Measurements from ENCODE around the gene AQP2.

The AQP2 gene

GRCh38 chr12:49920241-49920914 lies 30.2 kb upstream of the AQP2 start:
- DNase-seq (ENCODE audit: low read depth in 1 of 2, low spot score in 1 of 2) = no peak

DNA sequence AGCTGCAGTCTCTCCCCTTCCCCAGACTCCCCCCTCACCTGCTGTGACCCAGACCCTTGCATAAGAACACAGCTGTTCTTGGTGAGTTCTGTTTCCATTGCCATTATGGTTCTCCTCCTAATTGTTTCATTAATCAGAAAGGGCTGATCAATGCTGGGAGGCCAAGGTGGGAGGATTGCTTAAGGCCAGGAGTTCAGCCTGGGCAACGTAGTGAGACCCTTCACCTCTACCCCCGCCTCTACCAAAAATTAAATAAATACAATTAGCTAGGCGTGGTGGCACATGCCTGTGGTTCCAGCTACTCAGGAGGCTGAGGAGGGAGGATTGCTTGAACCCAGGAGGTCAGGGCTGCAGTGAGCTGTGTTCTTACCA lies 29.6 kb upstream of the AQP2 start:
- DNase-seq (ENCODE audit: low read depth in 1 of 2, low spot score in 1 of 2) = no peak

DNA sequence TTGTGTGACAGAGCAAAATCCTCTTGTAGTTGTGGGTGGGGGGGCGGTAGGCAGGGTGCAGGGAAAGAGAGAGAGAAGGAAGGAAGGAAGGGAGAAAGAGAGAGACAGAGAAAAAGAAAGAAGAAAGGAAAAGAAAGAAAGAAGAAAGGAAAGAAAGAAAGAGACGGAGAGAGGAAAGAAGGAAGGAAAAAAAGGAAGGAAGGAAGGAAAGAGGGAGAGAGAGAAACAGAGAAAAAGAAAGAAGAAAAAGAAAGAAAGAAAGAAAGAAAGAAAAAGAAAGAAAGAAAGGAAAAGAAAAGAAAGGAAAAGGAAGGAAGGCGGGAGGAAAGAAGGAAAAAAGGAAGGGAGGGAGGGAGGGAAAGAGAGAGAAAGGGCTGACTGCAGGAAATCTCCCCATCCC lies 29.2 kb upstream of the AQP2 start:
- DNase-seq (ENCODE audit: low read depth in 1 of 2, low spot score in 1 of 2) = no peak

GRCh38 chr12:49921936-49922335 lies 28.6 kb upstream of the AQP2 start:
- DNase-seq (ENCODE audit: low read depth in 1 of 2, low spot score in 1 of 2) = no peak

DNA sequence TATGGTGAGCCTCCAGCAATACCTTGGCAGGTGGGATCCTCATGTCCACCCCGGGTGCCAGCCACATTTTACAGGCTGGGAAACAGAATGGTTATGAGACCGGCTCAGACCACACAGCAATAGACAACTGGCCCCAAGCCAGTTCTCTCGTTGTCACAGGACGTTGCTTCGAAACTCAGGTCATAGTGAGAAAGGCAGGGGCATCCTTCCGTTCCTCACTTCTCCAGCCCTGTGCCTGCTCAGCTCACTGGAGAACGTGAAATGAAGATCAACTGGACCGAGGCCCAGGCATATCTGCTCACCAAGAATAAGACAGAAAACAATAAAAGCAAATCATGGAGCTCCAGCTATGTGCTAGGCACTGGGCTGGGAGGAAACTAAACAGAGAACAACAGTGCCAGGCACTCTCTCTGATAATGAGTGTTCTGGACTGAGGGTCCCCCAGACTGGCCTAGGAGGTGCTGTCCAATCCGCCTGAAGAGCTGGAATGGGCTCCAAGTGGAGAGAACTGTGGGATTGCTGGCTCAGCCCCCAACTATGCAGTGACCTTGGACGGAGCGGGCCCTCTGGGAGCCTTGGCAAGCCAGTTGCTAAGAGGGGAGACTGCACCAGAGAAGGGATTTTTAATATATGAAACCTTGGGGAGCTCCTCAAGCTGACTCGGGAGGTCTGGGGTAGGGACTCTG lies 28.0 kb upstream of the AQP2 start:
- DNase-seq (ENCODE audit: low read depth in 1 of 2, low spot score in 1 of 2) = no peak

GRCh38 chr12:49923035-49923644 lies 27.4 kb upstream of the AQP2 start:
- no peak for DNase-seq (ENCODE audit: low read depth in 1 of 2, low spot score in 1 of 2)

DNA sequence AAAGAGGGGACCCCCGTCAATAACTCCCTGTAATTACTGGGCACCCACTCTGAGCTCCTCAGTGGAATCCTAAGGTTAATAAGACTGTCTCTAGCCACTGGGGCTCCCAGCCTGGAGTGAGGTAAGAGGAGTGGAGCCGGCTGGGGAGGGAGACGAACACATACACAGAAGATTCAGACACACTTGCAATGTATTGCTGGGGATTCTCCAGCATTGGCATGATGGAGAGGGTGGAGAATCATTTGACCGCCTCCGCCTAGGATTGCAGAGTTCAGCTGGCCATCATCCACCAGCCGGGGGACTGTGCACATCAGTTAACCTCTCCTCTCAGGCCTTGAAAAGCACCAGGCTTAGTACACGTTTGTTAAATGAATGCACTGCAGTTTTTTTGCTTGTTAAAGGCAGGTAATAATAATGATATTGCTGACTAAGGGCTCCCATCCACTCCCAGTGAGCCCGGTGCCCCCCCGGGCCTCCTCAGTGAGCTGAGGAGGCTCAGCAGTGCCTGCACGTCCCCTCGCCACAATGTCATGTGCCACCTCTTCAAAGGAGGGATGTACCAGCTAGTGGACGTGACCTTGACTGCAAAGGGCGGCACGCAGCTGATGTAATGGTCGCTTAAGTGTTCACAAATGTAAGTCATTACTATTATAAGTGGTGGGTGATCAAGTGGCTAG lies 26.5 kb upstream of the AQP2 start:
- no peak for DNase-seq (ENCODE audit: low read depth in 1 of 2, low spot score in 1 of 2)

GRCh38 chr12:49924628-49925246 lies 25.8 kb upstream of the AQP2 start:
- DNase-seq (ENCODE audit: low read depth in 1 of 2, low spot score in 1 of 2) = no peak

DNA sequence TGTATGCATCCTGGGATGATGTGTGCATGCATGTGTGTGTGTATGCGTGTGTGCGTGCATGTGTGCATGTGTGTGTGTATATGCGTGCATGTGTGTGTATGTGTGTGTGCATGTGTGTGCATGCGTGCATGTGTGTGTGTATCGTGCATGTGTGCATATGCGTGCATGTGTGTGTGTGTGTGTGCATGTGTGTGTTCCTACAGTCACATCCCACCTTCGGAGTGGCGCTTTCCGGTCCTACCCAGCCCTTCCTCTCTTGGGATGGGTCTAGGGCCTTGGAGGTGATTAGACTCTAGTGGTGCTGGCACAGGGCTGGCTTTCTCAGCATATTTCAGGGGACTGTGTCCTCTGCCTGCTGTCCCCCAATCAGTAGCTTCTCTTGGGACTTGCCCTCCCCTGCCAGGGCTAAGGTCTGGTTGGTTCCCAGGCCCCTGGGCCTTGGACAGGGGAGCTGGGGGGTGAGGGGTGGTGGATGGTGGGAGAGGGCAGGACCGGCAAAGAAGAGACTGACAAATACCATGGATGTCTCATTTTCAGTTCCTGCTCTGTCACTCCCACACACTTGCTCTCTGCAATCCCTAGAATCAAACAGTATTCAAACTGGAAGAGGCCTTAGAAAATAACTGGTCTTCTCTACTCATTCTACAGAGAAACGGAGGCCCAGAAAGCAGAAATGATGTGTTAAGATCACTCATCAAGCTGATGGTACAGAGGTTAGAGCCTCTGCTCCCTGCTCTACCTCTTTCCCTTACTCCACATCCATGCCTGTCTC lies 24.9 kb upstream of the AQP2 start:
- no peak for DNase-seq (ENCODE audit: low read depth in 1 of 2, low spot score in 1 of 2)

DNA sequence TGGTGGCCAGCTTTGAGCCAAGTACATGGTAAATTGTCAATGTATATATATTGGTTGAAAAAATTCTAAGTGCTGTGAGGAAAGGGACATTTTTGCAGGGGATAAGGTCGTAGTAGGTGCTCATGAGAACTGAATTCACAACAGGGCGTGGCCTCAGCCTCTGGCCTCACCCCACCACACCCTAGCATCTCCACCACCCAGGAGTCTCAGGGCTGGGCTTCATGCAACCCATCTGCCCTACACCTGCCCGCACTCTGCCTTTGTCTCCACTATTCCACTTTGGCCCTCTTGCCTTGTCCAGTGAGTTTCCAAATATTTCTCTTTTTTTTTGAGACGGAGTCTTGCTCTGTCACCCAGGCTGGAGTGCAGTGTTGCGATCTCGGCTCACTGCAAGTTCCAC lies 22.1 kb upstream of the AQP2 start:
- no peak for DNase-seq (ENCODE audit: low read depth in 1 of 2, low spot score in 1 of 2)

GRCh38 chr12:49929581-49929980 lies 21.0 kb upstream of the AQP2 start:
- DNase-seq (ENCODE audit: low read depth in 1 of 2, low spot score in 1 of 2) = no peak

DNA sequence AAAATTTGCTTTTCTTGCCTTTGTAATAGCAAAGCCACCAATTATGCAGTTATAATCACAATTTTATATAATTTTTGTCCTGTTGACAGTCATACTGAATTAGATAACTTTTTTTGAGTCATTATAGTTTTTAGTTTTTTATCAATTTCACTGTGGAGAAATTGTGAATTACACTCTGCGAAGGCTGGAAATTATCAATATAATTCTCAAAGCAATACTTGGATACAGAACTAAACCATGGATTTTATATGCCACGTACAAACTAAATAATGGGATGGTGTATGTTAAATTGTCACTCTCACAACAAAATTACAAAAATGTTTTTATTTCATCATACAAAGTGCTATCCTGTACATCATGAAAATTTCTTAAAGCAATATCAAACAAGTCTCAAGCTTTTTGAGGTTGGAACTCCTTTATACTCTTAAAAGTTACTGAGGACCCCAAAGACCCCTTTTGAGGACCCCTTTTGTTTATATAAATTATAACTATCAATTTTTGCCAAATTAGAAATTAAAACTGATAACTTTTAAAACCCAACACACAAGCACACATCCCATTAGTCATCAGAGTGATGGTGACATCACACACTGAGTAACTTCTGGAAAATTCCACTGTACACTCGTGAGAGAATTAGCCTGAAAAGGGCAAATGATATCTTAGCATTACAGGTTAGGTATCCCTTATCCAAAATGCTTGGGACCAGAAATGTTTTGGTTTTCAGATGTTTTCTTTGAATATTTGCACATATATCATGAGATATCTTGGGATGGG lies 19.8 kb upstream of the AQP2 start:
- DNase-seq (ENCODE audit: low read depth in 1 of 2, low spot score in 1 of 2) = peak in 1 of 2 donors; percentile 17

- no peak for DNase-seq (ENCODE audit: low read depth in 1 of 2, low spot score in 1 of 2)
Measured at GRCh38 chr12:49932023-49932422, 18.5 kb upstream of the AQP2 start.

DNA sequence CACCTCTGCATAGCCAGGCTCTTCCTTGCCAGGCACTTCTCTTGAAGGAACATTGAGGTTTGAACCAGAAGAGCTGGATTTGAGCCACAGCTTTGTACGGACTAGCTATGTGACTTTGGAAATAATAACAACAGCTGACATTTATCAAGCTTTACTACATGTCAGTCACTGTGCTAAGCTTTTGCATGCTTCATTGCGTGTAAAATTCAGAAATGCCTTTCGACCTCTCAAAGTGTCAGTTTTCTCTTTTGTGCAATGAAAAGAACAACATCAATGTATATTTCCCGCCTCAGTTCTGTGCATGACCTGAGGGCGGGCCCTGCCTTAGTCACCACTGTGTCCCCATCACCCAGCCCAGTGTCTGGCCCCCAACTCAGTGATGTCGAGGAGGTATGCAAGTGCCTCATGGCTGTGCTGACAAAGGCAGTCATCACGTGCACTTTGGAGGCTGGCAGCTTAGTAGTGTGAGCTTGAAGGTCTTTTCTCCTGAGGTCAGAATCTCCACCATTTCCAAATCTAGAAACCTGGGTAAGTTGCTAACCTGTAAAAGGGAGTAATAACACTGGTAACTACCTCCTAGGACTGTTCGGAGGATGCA lies 17.9 kb upstream of the AQP2 start:
- no peak for DNase-seq (ENCODE audit: low read depth in 1 of 2, low spot score in 1 of 2)

DNA sequence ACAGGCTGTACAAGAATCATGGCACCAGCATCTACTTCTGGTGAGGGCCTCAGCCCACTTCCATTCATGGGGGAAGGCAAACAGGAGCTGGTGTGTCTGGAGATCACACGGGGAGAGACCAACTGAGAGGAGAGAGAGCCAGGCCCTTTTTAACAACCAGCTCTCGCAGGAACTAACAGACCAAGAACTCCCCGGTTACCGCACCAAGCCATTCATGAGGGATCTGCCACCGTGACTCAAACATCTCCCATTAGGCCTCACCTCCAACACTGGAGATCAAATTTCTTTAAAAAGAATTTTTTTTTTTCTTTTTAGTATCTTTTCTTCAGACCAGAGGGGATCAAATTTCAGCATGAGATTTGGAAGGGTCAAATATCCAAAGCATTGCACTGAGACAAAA lies 16.7 kb upstream of the AQP2 start:
- DNase-seq (ENCODE audit: low read depth in 1 of 2, low spot score in 1 of 2) = no peak

DNA sequence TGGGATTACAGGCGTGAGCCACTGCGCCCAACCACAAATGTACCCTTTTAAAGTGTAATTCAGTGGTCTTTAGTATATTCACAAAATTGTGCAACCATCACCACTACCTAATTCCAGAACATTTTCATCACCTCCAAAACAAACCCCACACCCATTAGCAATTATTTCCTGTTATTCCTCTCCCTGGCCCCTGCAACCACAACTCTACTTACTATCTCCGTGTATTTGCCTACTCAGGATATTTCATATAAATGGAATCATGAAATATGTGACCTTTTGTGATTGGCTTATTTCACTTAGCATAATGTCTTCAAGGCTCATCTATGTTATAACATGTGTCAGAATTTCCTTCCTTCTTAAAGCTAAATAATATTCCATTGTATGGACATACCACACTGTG lies 16.0 kb upstream of the AQP2 start:
- DNase-seq (ENCODE audit: low read depth in 1 of 2, low spot score in 1 of 2) = no peak

GRCh38 chr12:49936925-49937324 lies 13.6 kb upstream of the AQP2 start:
- DNase-seq (ENCODE audit: low read depth in 1 of 2, low spot score in 1 of 2) = no peak

DNA sequence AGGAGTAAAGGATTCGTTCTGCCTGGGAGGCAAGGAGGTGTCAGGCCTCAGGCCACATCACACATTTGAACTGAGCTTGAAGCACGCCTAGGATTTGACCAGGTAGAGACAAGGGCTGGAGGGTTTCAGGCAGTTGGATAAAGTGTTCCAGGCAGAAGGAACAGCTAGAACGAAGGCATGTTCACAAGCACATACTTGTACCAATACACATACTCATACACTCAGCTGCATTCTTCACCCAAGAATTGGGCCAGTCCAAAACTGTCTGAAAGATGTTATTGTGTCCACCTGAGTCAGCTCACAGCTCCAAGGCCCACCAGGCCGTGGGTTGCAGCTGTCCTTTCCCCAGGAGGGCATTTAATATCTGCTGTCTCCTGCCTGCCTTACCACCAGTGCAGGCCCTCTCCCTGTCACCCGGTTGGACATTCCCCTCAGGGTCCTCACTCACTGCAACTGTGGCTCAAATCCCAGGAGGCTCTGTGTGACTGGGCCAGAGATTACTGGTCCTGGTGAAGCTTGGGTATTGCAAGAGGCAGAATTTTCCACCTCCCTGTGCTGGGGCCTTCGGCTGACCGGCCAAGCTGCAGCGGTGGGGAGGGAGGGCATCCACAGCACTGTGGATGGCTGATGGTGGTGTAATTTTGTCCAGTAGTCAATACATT lies 12.8 kb upstream of the AQP2 start:
- no peak for DNase-seq (ENCODE audit: low read depth in 1 of 2, low spot score in 1 of 2)

- no peak for DNase-seq (ENCODE audit: low read depth in 1 of 2, low spot score in 1 of 2)
Measured at GRCh38 chr12:49939307-49939706, 11.2 kb upstream of the AQP2 start.
